Fibroblast of skin of left biceps (primary cell): ENCODE data around the gene CCDC138.

ENCODE experiments used
- DNase-seq, 2 experiments: peaks; one replicate each; pipeline ENCODE4 v3.0.0-alpha.2; 2013; ENCODE audit warnings: low read depth in 2 of 2

Gene CCDC138

GRCh38 chr2:108829578-108830310, 43.2 kb downstream of the CCDC138 start:
- no peak for DNase-seq

GRCh38 chr2:108833219-108833618, 46.6 kb downstream of the CCDC138 start:
- DNase-seq = no peak

- no peak for DNase-seq
Measured at GRCh38 chr2:108834620-108835019, 48.0 kb downstream of the CCDC138 start.

- no peak for DNase-seq
Measured at GRCh38 chr2:108835040-108835439, 48.5 kb downstream of the CCDC138 start.

GRCh38 chr2:108837198-108837597, 50.6 kb downstream of the CCDC138 start:
- no peak for DNase-seq

GRCh38 chr2:108841506-108841905, 54.9 kb downstream of the CCDC138 start:
- DNase-seq = no peak

GRCh38 chr2:108845923-108846322, 59.4 kb downstream of the CCDC138 start:
- no peak for DNase-seq

- no peak for DNase-seq
Measured at GRCh38 chr2:108847000-108847399, 60.4 kb downstream of the CCDC138 start.

GRCh38 chr2:108852375-108852774, 65.8 kb downstream of the CCDC138 start:
- no peak for DNase-seq

- DNase-seq = no peak
Measured at GRCh38 chr2:108853421-108853820, 66.8 kb downstream of the CCDC138 start.

GRCh38 chr2:108854484-108854883, 67.9 kb downstream of the CCDC138 start:
- no peak for DNase-seq

GRCh38 chr2:108855194-108855593, 68.6 kb downstream of the CCDC138 start:
- DNase-seq = no peak

DNA sequence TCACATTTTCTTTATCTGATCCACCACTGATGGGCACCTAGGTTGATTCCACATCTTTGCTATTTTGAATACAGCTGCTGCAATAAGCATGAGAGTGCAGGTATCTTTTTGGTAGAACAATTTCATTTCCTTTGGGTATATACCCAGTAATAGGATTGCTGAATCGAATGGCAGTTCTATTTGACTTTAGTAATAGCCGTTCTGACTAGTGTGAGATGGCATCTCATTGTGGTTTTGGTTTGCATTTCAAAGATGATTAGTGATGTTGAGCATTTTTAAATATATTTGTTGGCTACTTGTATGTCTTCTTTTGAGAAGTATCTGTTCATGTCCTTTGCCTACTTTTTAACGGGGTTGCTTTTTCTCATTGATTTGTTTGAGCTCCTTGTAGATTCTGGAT, 72.3 kb downstream of the CCDC138 start:
- no peak for DNase-seq

GRCh38 chr2:108866041-108866440, 79.5 kb downstream of the CCDC138 start:
- DNase-seq = no peak

DNA sequence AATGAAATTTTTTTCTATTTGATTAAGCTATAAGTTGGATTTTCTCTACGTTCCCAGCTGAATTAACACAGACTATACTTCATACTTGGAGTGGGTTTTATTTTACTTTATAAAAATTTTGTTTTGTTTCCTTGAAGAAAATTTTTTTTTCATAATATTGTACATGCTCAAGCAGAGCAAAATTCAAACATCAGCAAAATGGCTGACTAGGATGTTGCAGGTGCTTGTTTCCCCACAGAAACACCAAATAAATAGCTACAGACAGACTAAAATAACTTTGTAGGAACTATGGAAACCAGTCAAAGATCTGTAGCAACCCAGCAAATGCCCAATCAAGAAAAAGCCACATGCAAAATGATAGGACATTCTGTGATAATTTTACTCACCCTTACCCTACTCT, 82.3 kb downstream of the CCDC138 start:
- DNase-seq = no peak

GRCh38 chr2:108869542-108869941, 83.0 kb downstream of the CCDC138 start:
- no peak for DNase-seq

GRCh38 chr2:108870069-108870644, 83.6 kb downstream of the CCDC138 start:
- no peak for DNase-seq

- DNase-seq = no peak
Measured at GRCh38 chr2:108877506-108877905, 90.9 kb downstream of the CCDC138 start.

GRCh38 chr2:108878276-108878675, 91.7 kb downstream of the CCDC138 start:
- no peak for DNase-seq

- no peak for DNase-seq
Measured at GRCh38 chr2:108884619-108885018, 98.0 kb downstream of the CCDC138 start.

GRCh38 chr2:108889907-108890306, 103.3 kb downstream of the CCDC138 start:
- DNase-seq = no peak

DNA sequence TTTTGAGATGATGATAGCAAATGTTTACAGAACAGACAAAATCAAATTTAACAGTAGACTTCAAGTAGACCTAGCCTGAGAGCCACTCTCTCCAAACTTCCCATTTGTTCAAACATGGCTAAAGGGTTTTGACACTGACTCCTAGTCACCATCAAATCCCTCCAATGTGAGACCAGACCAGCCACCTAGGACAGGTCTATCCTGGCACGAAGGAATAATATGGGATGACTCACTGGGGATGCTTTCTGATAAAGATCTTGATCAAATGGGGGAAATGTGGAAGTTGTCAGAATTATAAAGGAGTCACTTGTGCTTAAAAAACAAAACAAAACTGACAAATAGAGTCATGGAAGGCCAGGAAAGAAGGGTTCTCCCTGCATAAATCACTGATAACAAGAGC, 106.7 kb downstream of the CCDC138 start:
- no peak for DNase-seq

DNA sequence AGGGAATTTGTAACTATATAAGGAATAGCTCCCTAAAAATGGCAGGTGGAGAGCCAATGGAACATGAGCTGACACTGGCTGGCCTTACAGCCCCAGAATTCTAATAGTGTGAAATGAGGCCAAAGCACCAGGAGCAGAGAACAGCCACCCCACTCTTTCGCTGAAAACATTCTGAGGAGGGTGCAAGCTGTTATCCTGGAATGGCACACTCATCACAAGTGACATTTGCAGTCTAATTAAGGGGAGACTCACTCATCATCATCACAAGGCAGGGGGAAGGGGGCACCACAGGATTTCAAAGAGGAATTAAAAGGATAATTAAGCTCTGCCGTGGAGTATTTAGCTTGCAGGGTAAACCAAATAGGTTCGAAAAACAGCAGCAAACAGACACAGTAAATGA, 108.2 kb downstream of the CCDC138 start:
- DNase-seq = no peak

DNA sequence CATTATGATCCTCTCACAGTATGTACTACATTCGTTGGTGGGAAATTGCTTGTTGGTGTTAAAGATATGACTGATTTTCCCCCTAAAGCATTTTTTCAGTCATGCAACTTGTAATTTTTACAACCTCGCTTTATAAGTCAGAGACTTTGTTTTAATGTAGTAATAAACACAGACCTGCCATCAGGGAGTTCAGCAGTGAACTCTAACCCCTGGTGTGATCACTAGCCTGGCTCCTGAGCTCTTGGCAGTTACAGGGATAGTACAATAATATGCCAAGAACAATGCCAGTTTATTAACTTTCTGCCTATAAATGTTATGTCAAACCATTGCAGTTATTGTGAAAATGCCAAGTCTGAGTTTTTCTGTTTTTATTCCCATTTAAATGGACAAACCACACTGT, 108.6 kb downstream of the CCDC138 start:
- DNase-seq = no peak
